GM19035 (cell line): ENCODE data around the gene ZDHHC13.

Experiments used
- ATAC-seq: cut with Tn5 transposase; IDR thresholded peaks from one replicate; pipeline ENCODE4 v1.9.1; 2021; ENCODE audit not compliant: unreplicated experiment

The ZDHHC13 gene

DNA sequence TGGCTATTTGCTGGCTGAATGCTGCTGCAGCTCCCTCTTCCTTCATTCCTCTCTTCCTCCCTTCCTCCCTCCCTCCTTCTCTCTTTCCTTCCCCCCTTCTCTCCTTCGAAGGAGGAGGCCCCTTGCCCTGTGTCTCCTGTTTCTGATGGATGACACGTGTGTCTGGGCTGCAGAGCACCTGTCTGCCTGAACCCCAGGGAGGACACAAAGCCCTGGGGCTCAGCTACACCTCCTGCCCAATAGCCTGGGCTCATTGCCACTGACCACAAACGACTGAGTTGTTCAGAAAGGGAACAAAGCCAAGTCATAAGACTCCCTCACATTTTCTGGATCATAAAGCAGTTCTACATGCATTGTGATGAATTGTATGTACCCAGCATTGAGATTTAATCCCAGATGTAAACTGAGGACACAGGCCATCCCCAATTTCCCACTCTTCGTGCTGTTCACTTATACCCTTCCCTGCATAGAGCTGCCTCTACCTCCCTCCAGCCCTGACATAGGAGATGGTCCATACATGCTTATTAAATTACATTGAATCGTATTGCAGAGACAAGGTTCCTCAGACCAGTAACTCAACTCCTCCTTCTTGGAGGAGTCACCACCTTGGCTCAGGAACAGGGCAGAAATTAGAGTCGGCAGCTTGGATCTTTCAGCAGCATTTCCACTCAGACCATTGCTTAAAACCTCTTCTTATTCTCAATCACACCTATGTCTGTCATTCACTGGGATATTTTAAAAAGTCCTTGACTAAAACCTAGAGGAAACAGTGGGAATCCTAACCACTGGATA is 83.6 kb downstream of the ZDHHC13 start:
- no peak for ATAC-seq

- ATAC-seq, result no peak
Observed at GRCh38 chr11:19201737-19202605, 85.0 kb downstream of the ZDHHC13 start, which contains the start of gene CSRP3. Gene CSRP3, minus strand, starts transcription at chr11:19201983. Its CDS starts 9,535 bp downstream, at chr11:19192448.

- no peak for ATAC-seq
Observed at GRCh38 chr11:19204836-19205235, 87.9 kb downstream of the ZDHHC13 start.

DNA sequence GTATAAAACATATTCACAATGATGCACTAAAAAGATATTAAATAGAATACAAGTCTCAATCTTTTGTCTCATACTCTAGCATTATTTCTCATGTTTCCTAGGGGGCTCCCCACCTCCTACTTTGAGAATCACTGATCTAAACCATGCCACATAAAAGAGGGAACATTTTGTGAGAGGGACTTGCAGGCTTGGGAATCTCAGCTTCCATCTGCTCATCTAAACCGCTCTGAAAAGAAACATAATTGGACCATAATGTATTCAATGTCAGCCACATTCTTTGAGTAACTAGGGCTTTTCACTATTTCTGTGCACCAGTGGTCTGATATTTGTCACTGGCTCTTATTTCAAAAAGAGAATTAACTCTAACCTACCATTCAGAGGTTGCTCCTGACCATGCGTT is 91.2 kb downstream of the ZDHHC13 start:
- no peak for ATAC-seq

DNA sequence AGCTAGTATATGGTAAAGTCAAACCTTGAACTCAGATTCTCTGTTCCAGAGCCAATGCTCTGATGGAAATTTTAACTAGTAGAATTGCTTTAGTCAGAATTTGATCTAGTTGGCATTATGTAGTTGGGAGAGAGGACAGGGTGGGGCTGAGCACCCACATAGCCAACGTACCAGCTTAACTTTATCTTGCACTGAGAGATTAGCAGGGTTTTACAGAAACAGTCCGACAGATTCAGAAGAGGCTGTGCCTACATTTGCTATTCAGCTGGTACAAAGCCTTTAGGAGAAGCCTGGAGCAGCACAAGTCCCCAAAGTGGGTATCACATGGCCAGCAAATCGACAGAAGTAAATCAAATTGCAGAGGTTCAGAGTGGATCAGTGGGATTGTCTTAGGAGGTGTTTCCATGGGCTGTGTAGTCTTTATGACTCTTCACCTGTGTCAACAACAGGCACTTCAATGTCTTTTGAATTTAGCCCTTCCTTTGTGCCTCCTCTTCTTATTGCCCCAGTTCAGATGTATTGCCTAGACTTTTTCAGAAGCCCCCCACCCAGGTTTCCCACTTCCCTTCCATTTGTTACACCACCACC is 92.1 kb downstream of the ZDHHC13 start:
- no peak for ATAC-seq

DNA sequence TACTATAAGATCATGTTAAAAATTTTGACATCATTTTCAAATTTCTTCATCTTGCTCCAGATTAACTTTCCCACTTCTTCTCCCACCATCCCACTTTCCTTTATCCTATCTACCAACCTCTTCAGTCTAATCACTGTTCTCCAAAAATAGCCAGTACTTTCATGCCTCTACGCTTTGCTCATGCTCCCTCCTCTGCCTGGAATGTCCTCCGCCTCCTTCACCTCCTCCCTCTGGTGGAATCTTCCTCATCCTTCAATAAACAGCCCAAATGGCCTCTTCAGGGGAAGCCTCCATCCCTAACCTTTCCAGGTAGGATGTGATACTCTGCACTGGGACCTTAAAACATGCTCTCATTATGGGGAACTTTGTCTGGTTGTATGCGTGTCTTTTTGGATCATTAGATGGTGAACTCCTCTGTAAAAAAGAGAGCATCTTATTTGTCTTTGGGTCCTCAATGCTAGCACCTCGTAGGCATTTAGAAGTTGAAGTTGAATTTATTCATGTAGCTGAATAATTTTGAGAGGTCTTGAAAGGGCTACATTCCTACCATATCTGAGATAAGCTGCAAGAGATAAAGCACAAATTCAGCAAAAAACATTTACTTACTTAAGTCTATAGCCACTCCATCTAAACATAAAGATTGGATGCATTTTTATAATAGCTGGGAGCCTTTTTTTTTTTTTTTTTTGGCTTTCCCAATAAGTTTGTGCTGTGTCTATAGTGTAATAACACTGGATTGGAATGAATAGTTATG is 92.8 kb downstream of the ZDHHC13 start:
- ATAC-seq, result no peak

DNA sequence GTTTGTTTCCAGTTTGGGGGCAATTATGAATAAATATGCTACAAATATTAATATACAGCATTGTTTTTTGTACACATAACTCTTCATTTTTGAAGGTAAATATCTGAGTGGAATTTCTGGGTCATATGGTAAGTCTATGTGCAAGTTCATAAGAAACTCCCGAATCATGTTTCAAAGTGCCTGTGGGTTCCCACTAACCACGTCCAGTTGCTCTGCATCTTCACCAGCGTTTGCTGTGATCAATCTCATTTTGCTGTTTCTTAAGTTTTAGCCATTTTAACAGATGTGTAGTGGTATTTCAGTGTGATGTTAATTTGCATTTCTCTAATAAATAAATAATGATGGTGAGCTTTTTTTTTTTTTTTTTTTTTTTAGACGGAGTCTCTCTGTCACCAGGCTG is 99.1 kb downstream of the ZDHHC13 start:
- no peak for ATAC-seq

DNA sequence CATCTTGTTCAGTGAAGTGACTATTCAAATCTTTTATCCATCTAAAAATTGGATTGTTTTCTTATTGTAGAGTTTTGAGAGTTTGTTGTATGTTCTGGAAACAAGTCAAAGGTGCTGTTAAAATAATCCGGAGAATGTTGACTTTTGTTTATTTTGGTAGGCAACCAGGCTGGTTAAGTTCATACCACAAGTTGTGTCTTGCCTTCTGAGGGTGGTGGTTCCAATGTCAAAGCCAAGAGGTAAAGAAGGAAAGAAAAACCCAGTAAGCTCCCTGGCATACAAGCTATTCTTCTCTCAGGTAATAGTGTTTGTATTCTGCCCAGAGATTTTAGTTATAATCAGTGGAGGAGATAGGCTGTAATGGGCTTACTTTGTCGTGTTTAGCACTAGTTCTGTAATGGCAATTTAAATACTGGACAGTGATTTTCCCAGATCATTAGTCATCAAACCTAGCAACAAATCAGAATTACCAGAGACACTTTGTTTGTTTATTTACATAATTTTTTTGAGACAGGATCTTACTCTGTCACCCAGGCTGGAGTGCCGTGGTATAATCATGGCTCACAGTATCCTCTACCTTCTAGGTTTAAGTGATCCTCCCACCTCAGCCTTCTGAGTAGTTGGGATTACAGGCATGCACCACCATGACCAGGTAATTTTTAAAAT is 99.9 kb downstream of the ZDHHC13 start:
- ATAC-seq, result no peak

GRCh38 chr11:19218216-19218615 is 101.2 kb downstream of the ZDHHC13 start:
- ATAC-seq, result no peak

GRCh38 chr11:19218786-19219460 is 102.0 kb downstream of the ZDHHC13 start:
- ATAC-seq, result no peak

GRCh38 chr11:19220903-19221724 is 104.1 kb downstream of the ZDHHC13 start:
- no peak for ATAC-seq

- ATAC-seq, result no peak
Observed at GRCh38 chr11:19225123-19225522, 108.2 kb downstream of the ZDHHC13 start.

DNA sequence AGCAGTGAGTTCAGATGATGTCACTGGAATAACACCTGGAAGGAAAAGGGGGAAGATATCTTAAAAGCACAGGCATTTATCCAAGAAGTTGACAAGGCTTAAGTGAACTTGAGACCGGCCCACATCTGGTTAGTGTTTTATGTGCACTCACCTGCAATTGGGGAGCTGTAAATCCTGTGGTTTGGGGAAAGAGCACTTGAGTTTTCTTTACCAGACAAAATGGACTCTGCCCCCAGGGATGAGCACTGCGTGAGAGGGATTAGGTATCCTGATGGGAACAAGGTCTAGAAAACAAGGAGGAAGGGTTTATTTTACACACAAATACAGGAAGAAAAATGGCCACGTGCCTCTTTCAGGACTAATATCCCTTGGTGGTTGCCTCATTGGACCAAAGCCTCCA is 108.6 kb downstream of the ZDHHC13 start:
- no peak for ATAC-seq
